WTC11 (cell line): ENCODE data around the gene CHMP1A.

ENCODE experiments used
- CTCF ChIP-seq: fragments of 200-600 bp; IDR thresholded peaks from 2 replicates; pipeline ENCODE4 v1.8.0; 2022; ENCODE audit warnings: antibody characterized with exemption
- FOXJ3 ChIP-seq: sonication (generic); formaldehyde crosslinking; IDR thresholded peaks from 2 replicates; pipeline ENCODE4 v1.9.0; 2021; ENCODE audit warnings: missing genetic modification reagents, mild to moderate bottlenecking, borderline replicate concordance
- HMGXB4 ChIP-seq: sonication (generic); formaldehyde crosslinking; IDR thresholded peaks from 2 replicates; pipeline ENCODE4 v1.8.1; 2023; ENCODE audit warnings: mild to moderate bottlenecking, moderate library complexity, missing genetic modification reagents

GRCh38 chr16:89616623-89617022 is 40.9 kb downstream of the CHMP1A start:
- TF ChIP-seq HMGXB4 (CRISPR knock-in tag) = no peak
- no peak for TF ChIP-seq CTCF
- TF ChIP-seq FOXJ3 (CRISPR knock-in tag) = no peak
